Measurements from ENCODE around the gene STUM.
A peak's percentile ranks its signal among the peaks of the same experiment; 100 is the strongest.
"Not testable (repeated sequence)": the region's sequence is repeated elsewhere in the genome, so short reads cannot be mapped to it uniquely, and the experiment has no call there.

The STUM gene

GRCh38 chr1:226611980-226612379, 63.4 kb downstream of the STUM start:
- not testable (repeated sequence) for H2BK120ac ChIP-seq (ENCODE audit: low read depth, low read length); H3K4me1 ChIP-seq (ENCODE audit: control insufficient read depth in 2 of 2, insufficient read depth in 1 of 2, low read depth in 1 of 2, low read length in 2 of 2); H3K4me2 ChIP-seq (ENCODE audit: insufficient read depth, low read length, poor library complexity, severe bottlenecking); H2AK5ac ChIP-seq (ENCODE audit: low read depth, low read length); H2AFZ ChIP-seq (ENCODE audit: low read length); H3K79me1 ChIP-seq (ENCODE audit: low read depth, low read length); H2BK5ac ChIP-seq (ENCODE audit: low read length); H3K4ac ChIP-seq (ENCODE audit: low read length); H2BK12ac ChIP-seq (ENCODE audit: low read length); H4K91ac ChIP-seq (ENCODE audit: low read depth, low read length, poor library complexity); DNase-seq (ENCODE audit: low spot score); H3K9ac ChIP-seq (ENCODE audit: low read depth, low read length, poor library complexity); H3K23ac ChIP-seq (ENCODE audit: low read depth, low read length, poor library complexity); H3K18ac ChIP-seq (ENCODE audit: low read length); H3K27ac ChIP-seq (replicated peaks; ENCODE audit: low read length); H2BK15ac ChIP-seq (ENCODE audit: low read length); H3K9me3 ChIP-seq (replicated peaks in 1 of 2; ENCODE audit: control insufficient read depth in 2 of 2, insufficient read depth in 1 of 2, low read depth in 1 of 2, low read length in 2 of 2); H3K36me3 ChIP-seq (replicated peaks in 1 of 2; ENCODE audit: control insufficient read depth in 2 of 2, insufficient read depth in 2 of 2, low read length in 2 of 2); H3K4me3 ChIP-seq (ENCODE audit: low read length in 2 of 2); H3K14ac ChIP-seq (ENCODE audit: low read length); H4K8ac ChIP-seq (ENCODE audit: low read depth, low read length)
- WGBS, 2 donors (ENCODE audit: extremely low coverage in 2 of 2, insufficient read length in 2 of 2, insufficient replicate concordance in 1 of 2) = no CpG with 5 or more reads among the region's 6 CpGs
- peaks cover 0 to 18% (median 0%) of the 10 kb centered on the region in 3 experiments for H3K27me3 ChIP-seq (ENCODE audit: control insufficient read depth in 3 of 3, insufficient read depth in 3 of 3, low read depth in 1 of 3, low read length in 3 of 3)

- Histone ChIP-seq H3K36me3 (replicated peaks in 1 of 2; ENCODE audit: control insufficient read depth in 2 of 2, insufficient read depth in 2 of 2, low read length in 2 of 2) (no peaks in the 10 kb centered on the region), H3K18ac (ENCODE audit: low read length) (no peak overlapping the region), H3K27me3 (ENCODE audit: control insufficient read depth in 3 of 3, insufficient read depth in 3 of 3, low read depth in 1 of 3, low read length in 3 of 3) (no peaks in the 10 kb centered on the region), H2BK15ac (ENCODE audit: low read length) (no peak overlapping the region), H2BK120ac (ENCODE audit: low read depth, low read length) (no peak overlapping the region), H2AK5ac (ENCODE audit: low read depth, low read length) (no peak overlapping the region), H3K23ac (ENCODE audit: low read depth, low read length, poor library complexity) (no peak overlapping the region), H3K4ac (ENCODE audit: low read length) (no peak overlapping the region), H3K4me2 (ENCODE audit: insufficient read depth, low read length, poor library complexity, severe bottlenecking) (no peak overlapping the region), H3K9ac (ENCODE audit: low read depth, low read length, poor library complexity) (no peak overlapping the region), H4K91ac (ENCODE audit: low read depth, low read length, poor library complexity) (no peak overlapping the region), H3K9me3 (replicated peaks in 1 of 2; ENCODE audit: control insufficient read depth in 2 of 2, insufficient read depth in 1 of 2, low read depth in 1 of 2, low read length in 2 of 2) (peaks cover 4% of the 10 kb centered on the region in 2 donors), H2BK12ac (ENCODE audit: low read length) (no peak overlapping the region), H3K4me3 (ENCODE audit: low read length in 2 of 2) (no peak overlapping the region), H2AFZ (ENCODE audit: low read length) (no peak overlapping the region), H2BK5ac (ENCODE audit: low read length) (no peak overlapping the region), H4K8ac (ENCODE audit: low read depth, low read length) (no peak overlapping the region), H3K14ac (ENCODE audit: low read length) (no peak overlapping the region), H3K79me1 (ENCODE audit: low read depth, low read length) (no peaks in the 10 kb centered on the region), H3K4me1 (ENCODE audit: control insufficient read depth in 2 of 2, insufficient read depth in 1 of 2, low read depth in 1 of 2, low read length in 2 of 2) (no peaks in the 10 kb centered on the region), H3K27ac (replicated peaks; ENCODE audit: low read length) (no peak overlapping the region)
- DNase-seq (ENCODE audit: low spot score) = no peak
- no CpG with 5 or more reads among the region's 9 CpGs for WGBS, 2 donors (ENCODE audit: extremely low coverage in 2 of 2, insufficient read length in 2 of 2, insufficient replicate concordance in 1 of 2)
These were observed 67.3 kb downstream of the STUM start for GRCh38 chr1:226615876-226616275.

- no peak overlapping the region for H3K4me3 ChIP-seq (ENCODE audit: low read length in 2 of 2)
- no peaks in the 10 kb centered on the region for H3K27me3 ChIP-seq (ENCODE audit: control insufficient read depth in 3 of 3, insufficient read depth in 3 of 3, low read depth in 1 of 3, low read length in 3 of 3)
- H2AK5ac ChIP-seq (ENCODE audit: low read depth, low read length) = no peak overlapping the region
- peaks cover 4% of the 10 kb centered on the region in 2 donors for H3K9me3 ChIP-seq (replicated peaks in 1 of 2; ENCODE audit: control insufficient read depth in 2 of 2, insufficient read depth in 1 of 2, low read depth in 1 of 2, low read length in 2 of 2)
- H3K4me2 ChIP-seq (ENCODE audit: insufficient read depth, low read length, poor library complexity, severe bottlenecking) = no peak overlapping the region
- H2BK5ac ChIP-seq (ENCODE audit: low read length) = no peak overlapping the region
- no peak overlapping the region for H4K8ac ChIP-seq (ENCODE audit: low read depth, low read length)
- H3K36me3 ChIP-seq (replicated peaks in 1 of 2; ENCODE audit: control insufficient read depth in 2 of 2, insufficient read depth in 2 of 2, low read length in 2 of 2) = no peaks in the 10 kb centered on the region
- H2BK12ac ChIP-seq (ENCODE audit: low read length) = no peak overlapping the region
- no peak for DNase-seq (ENCODE audit: low spot score)
- no CpG with 5 or more reads among the region's 1 CpG for WGBS, 2 donors (ENCODE audit: extremely low coverage in 2 of 2, insufficient read length in 2 of 2, insufficient replicate concordance in 1 of 2)
- no peak overlapping the region for H3K18ac ChIP-seq (ENCODE audit: low read length)
- no peak overlapping the region for H3K14ac ChIP-seq (ENCODE audit: low read length)
- no peak overlapping the region for H2AFZ ChIP-seq (ENCODE audit: low read length)
- H4K91ac ChIP-seq (ENCODE audit: low read depth, low read length, poor library complexity) = no peak overlapping the region
- no peak overlapping the region for H2BK120ac ChIP-seq (ENCODE audit: low read depth, low read length)
- no peak overlapping the region for H3K9ac ChIP-seq (ENCODE audit: low read depth, low read length, poor library complexity)
- H3K79me1 ChIP-seq (ENCODE audit: low read depth, low read length) = no peaks in the 10 kb centered on the region
- H3K4me1 ChIP-seq (ENCODE audit: control insufficient read depth in 2 of 2, insufficient read depth in 1 of 2, low read depth in 1 of 2, low read length in 2 of 2) = no peaks in the 10 kb centered on the region
- H3K4ac ChIP-seq (ENCODE audit: low read length) = no peak overlapping the region
- no peak overlapping the region for H3K23ac ChIP-seq (ENCODE audit: low read depth, low read length, poor library complexity)
- H2BK15ac ChIP-seq (ENCODE audit: low read length) = no peak overlapping the region
- H3K27ac ChIP-seq (replicated peaks; ENCODE audit: low read length) = no peak overlapping the region
These were observed 68.1 kb downstream of the STUM start for GRCh38 chr1:226616636-226617035.

- Histone ChIP-seq H2BK12ac (ENCODE audit: low read length) (no peak overlapping the region), H2AFZ (ENCODE audit: low read length) (no peak overlapping the region), H4K91ac (ENCODE audit: low read depth, low read length, poor library complexity) (no peak overlapping the region), H3K36me3 (replicated peaks in 1 of 2; ENCODE audit: control insufficient read depth in 2 of 2, insufficient read depth in 2 of 2, low read length in 2 of 2) (no peaks in the 10 kb centered on the region), H2BK120ac (ENCODE audit: low read depth, low read length) (no peak overlapping the region), H4K8ac (ENCODE audit: low read depth, low read length) (no peak overlapping the region), H3K79me1 (ENCODE audit: low read depth, low read length) (no peaks in the 10 kb centered on the region), H3K27ac (replicated peaks; ENCODE audit: low read length) (no peak overlapping the region), H3K4me3 (ENCODE audit: low read length in 2 of 2) (peak overlapping the region in 1 of 2 donors; percentile 3), H3K4me1 (ENCODE audit: control insufficient read depth in 2 of 2, insufficient read depth in 1 of 2, low read depth in 1 of 2, low read length in 2 of 2) (no peaks in the 10 kb centered on the region), H2BK5ac (ENCODE audit: low read length) (no peak overlapping the region), H2BK15ac (ENCODE audit: low read length) (no peak overlapping the region), H3K18ac (ENCODE audit: low read length) (no peak overlapping the region), H3K4me2 (ENCODE audit: insufficient read depth, low read length, poor library complexity, severe bottlenecking) (no peak overlapping the region), H3K14ac (ENCODE audit: low read length) (no peak overlapping the region), H3K9ac (ENCODE audit: low read depth, low read length, poor library complexity) (no peak overlapping the region), H3K23ac (ENCODE audit: low read depth, low read length, poor library complexity) (no peak overlapping the region), H3K4ac (ENCODE audit: low read length) (no peak overlapping the region), H2AK5ac (ENCODE audit: low read depth, low read length) (no peak overlapping the region), H3K27me3 (ENCODE audit: control insufficient read depth in 3 of 3, insufficient read depth in 3 of 3, low read depth in 1 of 3, low read length in 3 of 3) (no peaks in the 10 kb centered on the region), H3K9me3 (replicated peaks in 1 of 2; ENCODE audit: control insufficient read depth in 2 of 2, insufficient read depth in 1 of 2, low read depth in 1 of 2, low read length in 2 of 2) (peaks cover 4% of the 10 kb centered on the region in 2 donors)
- WGBS, 2 donors (ENCODE audit: extremely low coverage in 2 of 2, insufficient read length in 2 of 2, insufficient replicate concordance in 1 of 2) = no CpG with 5 or more reads among the region's 8 CpGs
- no peak for DNase-seq (ENCODE audit: low spot score)
These were observed 68.5 kb downstream of the STUM start for GRCh38 chr1:226617109-226617508.

All from neuronal stem cell (in vitro differentiated cells).